SU-DHL-6 (cell line): Measurements from ENCODE around the gene WNK3.

Source experiments
- H2AFZ ChIP-seq: fragments of 200-600 bp; sonication (generic); 2 replicates; pipeline ENCODE4 v1.6.1; 2014; ENCODE audit warnings: low read depth, mild to moderate bottlenecking, moderate library complexity, mixed read lengths, antibody characterized with exemption, low read length; ENCODE audit not compliant: severe bottlenecking
- H3F3A ChIP-seq: fragments of 200-600 bp; shearing (Covaris generic); 2 replicates; pipeline ENCODE4 v1.6.0; 2016; ENCODE audit warnings: antibody characterized with exemption, mild to moderate bottlenecking; ENCODE audit not compliant: insufficient read depth
- H3K27ac ChIP-seq: fragments of 200-600 bp; sonication (generic); 2 replicates; pipeline ENCODE4 v1.5.1; 2016; ENCODE audit warnings: low read depth, mild to moderate bottlenecking, low read length, moderate library complexity, mixed read lengths
- H3K27me3 ChIP-seq: fragments of 200-600 bp; sonication (generic), shearing (Covaris generic); 2 replicates; pipeline ENCODE4 v1.6.0; 2014; ENCODE audit warnings: mild to moderate bottlenecking, low read length
- H3K36me3 ChIP-seq: fragments of 200-600 bp; sonication (generic); 2 replicates; pipeline ENCODE4 v1.6.1; 2014; ENCODE audit warnings: mild to moderate bottlenecking, low read length, mixed read lengths
- H3K4me2 ChIP-seq: fragments of 300-600, 200-600 bp; shearing (Covaris generic), sonication (generic); 2 replicates; pipeline ENCODE4 v1.6.0; 2014; ENCODE audit warnings: low read length, low read depth, mild to moderate bottlenecking; ENCODE audit not compliant: poor library complexity, severe bottlenecking
- H3K4me3 ChIP-seq: fragments of 200-600 bp; sonication (generic); 2 replicates; pipeline ENCODE4 v1.5.1; 2014; ENCODE audit warnings: antibody characterized with exemption, low read length, mild to moderate bottlenecking, mixed read lengths; ENCODE audit not compliant: insufficient read depth, poor library complexity, severe bottlenecking
- H3K79me2 ChIP-seq: fragments of 200-600 bp; sonication (generic); 2 replicates; pipeline ENCODE4 v1.6.1; 2014; ENCODE audit warnings: mild to moderate bottlenecking, low read length, moderate library complexity; ENCODE audit not compliant: insufficient read depth
- H3K9ac ChIP-seq: fragments of 200-600 bp; sonication (generic); 2 replicates; pipeline ENCODE4 v1.7.0; 2014; ENCODE audit warnings: mild to moderate bottlenecking, low read length
- H3K9me2 ChIP-seq: fragments of 200-600 bp; sonication (generic); replicated peaks from 2 replicates; pipeline ENCODE4 v1.6.1; 2014; ENCODE audit warnings: low read length; ENCODE audit not compliant: insufficient read depth
- H3K9me3 ChIP-seq: fragments of 200-600 bp; sonication (generic); 2 replicates; pipeline ENCODE4 v1.6.1; 2014; ENCODE audit warnings: low read length, mixed read lengths; ENCODE audit not compliant: insufficient read depth
- H4K20me1 ChIP-seq: fragments of 200-600 bp; sonication (generic); 2 replicates; pipeline ENCODE4 v1.6.1; 2014; ENCODE audit warnings: low read depth, mild to moderate bottlenecking, antibody characterized with exemption, low read length, moderate library complexity, mixed read lengths
- EZH2phosphoT487 ChIP-seq: fragments of 200-600 bp; sonication (generic), shearing (Covaris generic); conservative IDR thresholded peaks from 2 replicates; pipeline ENCODE4 v1.6.1; 2018; ENCODE audit warnings: mild to moderate bottlenecking, antibody characterized with exemption, low read length, moderate library complexity, mixed read lengths
- TF ChIP-seq, protein P1 (sequence below): fragments of 200-600 bp; sonication (generic); IDR thresholded peaks from one replicate; pipeline ENCODE4 v1.5.1; 2017; ENCODE audit warnings: antibody characterized with exemption, mild to moderate bottlenecking, low read length, moderate library complexity; ENCODE audit not compliant: insufficient read depth, poor library complexity, severe bottlenecking

Gene WNK3

DNA sequence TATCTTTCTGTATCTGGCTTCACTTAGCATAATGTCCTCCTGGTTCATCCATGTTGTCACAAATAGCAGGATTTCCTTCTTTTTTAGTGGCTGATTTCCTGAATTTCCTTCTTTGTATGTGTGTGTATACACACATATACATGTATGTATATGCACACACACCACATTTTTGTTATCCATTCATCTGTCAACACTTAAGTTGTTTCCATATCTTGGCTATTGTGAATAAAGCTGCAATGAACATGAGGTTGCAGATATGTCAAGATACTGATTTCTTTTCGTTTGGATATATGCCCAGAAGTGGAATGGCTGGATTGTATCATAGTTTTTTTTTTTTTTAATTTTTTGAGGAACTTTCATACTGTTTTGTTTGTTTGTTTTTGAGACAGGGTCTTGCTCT lies 76.2 kb downstream of the WNK3 start:
- no peaks in the 10 kb centered on the region for H4K20me1 ChIP-seq
- H3K4me3 ChIP-seq = no peak overlapping the region
- no peaks in the 10 kb centered on the region for H3K9me3 ChIP-seq
- H2AFZ ChIP-seq = no peak overlapping the region
- no peak for TF ChIP-seq EZH2phosphoT487
- TF ChIP-seq, protein P1, sequence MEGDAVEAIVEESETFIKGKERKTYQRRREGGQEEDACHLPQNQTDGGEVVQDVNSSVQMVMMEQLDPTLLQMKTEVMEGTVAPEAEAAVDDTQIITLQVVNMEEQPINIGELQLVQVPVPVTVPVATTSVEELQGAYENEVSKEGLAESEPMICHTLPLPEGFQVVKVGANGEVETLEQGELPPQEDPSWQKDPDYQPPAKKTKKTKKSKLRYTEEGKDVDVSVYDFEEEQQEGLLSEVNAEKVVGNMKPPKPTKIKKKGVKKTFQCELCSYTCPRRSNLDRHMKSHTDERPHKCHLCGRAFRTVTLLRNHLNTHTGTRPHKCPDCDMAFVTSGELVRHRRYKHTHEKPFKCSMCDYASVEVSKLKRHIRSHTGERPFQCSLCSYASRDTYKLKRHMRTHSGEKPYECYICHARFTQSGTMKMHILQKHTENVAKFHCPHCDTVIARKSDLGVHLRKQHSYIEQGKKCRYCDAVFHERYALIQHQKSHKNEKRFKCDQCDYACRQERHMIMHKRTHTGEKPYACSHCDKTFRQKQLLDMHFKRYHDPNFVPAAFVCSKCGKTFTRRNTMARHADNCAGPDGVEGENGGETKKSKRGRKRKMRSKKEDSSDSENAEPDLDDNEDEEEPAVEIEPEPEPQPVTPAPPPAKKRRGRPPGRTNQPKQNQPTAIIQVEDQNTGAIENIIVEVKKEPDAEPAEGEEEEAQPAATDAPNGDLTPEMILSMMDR = no peak
- H3K27me3 ChIP-seq = no peaks in the 10 kb centered on the region
- H3K4me2 ChIP-seq = no peak overlapping the region
- no peaks in the 10 kb centered on the region for H3K36me3 ChIP-seq
- H3K9me2 ChIP-seq = no peaks in the 10 kb centered on the region
- no peak overlapping the region for H3K9ac ChIP-seq
- no peaks in the 10 kb centered on the region for H3K79me2 ChIP-seq
- H3K27ac ChIP-seq = no peak overlapping the region
- H3F3A ChIP-seq = no peaks in the 10 kb centered on the region

DNA sequence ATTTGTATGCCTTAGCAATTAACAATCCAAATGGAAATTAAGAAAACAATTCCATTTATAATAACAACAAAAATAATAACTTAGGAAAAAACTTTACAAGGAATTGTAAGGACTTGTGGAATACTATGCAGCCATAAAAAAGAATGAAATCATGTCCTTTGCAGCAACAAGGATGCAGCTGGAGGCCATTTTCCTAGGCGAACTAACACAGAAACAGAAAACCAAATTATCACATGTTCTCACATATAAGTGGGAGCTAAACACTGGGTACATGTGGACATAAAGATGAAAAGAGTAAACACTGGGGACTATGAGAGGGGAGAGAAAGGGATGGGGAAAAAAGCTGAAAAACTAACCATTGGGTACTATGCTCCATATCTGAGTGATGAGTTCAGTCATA lies 77.4 kb downstream of the WNK3 start:
- no peak overlapping the region for H2AFZ ChIP-seq
- H3K4me3 ChIP-seq = no peak overlapping the region
- no peak overlapping the region for H3K9ac ChIP-seq
- H4K20me1 ChIP-seq = no peaks in the 10 kb centered on the region
- H3K36me3 ChIP-seq = no peaks in the 10 kb centered on the region
- TF ChIP-seq EZH2phosphoT487 = no peak
- TF ChIP-seq, protein P1 = no peak
- no peak overlapping the region for H3K4me2 ChIP-seq
- H3F3A ChIP-seq = no peaks in the 10 kb centered on the region
- no peaks in the 10 kb centered on the region for H3K79me2 ChIP-seq
- H3K9me3 ChIP-seq = no peaks in the 10 kb centered on the region
- no peaks in the 10 kb centered on the region for H3K9me2 ChIP-seq
- no peaks in the 10 kb centered on the region for H3K27me3 ChIP-seq
- H3K27ac ChIP-seq = no peak overlapping the region

DNA sequence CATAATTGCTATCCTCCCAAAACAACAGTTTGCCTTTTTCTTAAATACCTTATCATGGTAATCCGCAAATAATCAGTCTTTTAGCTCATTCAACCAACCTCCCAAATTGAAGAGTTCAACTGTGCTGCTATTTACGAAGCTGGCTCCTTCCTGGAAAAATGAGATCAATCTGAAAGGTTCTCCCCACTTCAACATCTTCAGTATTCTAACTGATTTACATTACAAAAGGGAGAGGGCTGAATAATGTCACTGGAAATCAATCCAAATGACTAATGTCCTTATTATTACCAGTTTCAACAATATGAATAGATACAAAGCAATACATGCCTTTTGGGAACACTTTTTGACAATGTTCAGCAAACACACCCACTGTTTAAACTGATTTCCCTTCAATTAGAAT lies 86.2 kb downstream of the WNK3 start:
- H3F3A ChIP-seq = no peaks in the 10 kb centered on the region
- H2AFZ ChIP-seq = no peak overlapping the region
- no peak overlapping the region for H3K4me2 ChIP-seq
- TF ChIP-seq, protein P1 = no peak
- no peak for TF ChIP-seq EZH2phosphoT487
- H3K27me3 ChIP-seq = no peaks in the 10 kb centered on the region
- H3K9me3 ChIP-seq = no peaks in the 10 kb centered on the region
- no peaks in the 10 kb centered on the region for H3K9me2 ChIP-seq
- no peaks in the 10 kb centered on the region for H3K36me3 ChIP-seq
- H3K27ac ChIP-seq = no peak overlapping the region
- no peaks in the 10 kb centered on the region for H4K20me1 ChIP-seq
- no peak overlapping the region for H3K9ac ChIP-seq
- H3K79me2 ChIP-seq = no peaks in the 10 kb centered on the region
- H3K4me3 ChIP-seq = no peak overlapping the region

DNA sequence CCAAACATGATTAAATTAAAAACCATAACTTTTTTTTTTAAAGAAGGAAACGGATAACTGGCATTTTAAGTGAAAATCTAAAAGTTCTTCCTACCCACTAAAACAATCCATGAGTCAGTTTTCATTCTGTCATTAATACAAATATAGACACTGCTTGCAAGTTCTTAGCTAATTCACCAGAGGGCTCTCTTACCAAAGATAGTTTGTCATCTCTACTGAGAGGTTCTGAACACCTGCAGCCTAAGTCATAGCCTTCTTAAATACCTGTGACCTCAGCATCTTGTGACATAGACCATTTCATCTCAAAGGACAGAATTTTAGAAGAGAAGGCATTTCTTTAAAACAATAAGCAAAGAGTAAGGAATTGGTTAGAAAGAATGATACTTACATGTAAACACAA lies 109.5 kb downstream of the WNK3 start:
- Histone ChIP-seq H3F3A (no peaks in the 10 kb centered on the region), H3K27me3 (no peaks in the 10 kb centered on the region), H2AFZ (no peak overlapping the region), H3K4me3 (no peak overlapping the region), H3K27ac (no peak overlapping the region), H3K4me2 (no peak overlapping the region), H3K79me2 (no peaks in the 10 kb centered on the region), H3K36me3 (no peaks in the 10 kb centered on the region), H3K9ac (no peak overlapping the region), H3K9me2 (no peaks in the 10 kb centered on the region), H4K20me1 (no peaks in the 10 kb centered on the region), H3K9me3 (no peaks in the 10 kb centered on the region)
- TF ChIP-seq EZH2phosphoT487 = no peak
- TF ChIP-seq, protein P1 = no peak
